ENCODE results near the gene DBNL.

GRCh38 chr7:44042221-44042620 lies 2.3 kb upstream of the DBNL start:
- TF ChIP-seq FOXA1 (IDR thresholded peaks at IDR 0.05), result no peak
- TF ChIP-seq ZNF384 (IDR thresholded peaks at IDR 0.05), result no peak
- TF ChIP-seq LEF1 (IDR thresholded peaks at IDR 0.05; ENCODE audit: borderline replicate concordance), result no peak
- TF ChIP-seq HDGF (IDR thresholded peaks at IDR 0.05; ENCODE audit: borderline replicate concordance), result no peak
- TF ChIP-seq ELF4 (IDR thresholded peaks at IDR 0.05), result no peak
- no peak for TF ChIP-seq ARNT (IDR thresholded peaks at IDR 0.05)
- no peak for TF ChIP-seq FOXK2 (IDR thresholded peaks at IDR 0.05)
- no peak for TF ChIP-seq SP1 (IDR thresholded peaks at IDR 0.05)
- no peak for TF ChIP-seq NFRKB (IDR thresholded peaks at IDR 0.05)
- no peak for TF ChIP-seq L3MBTL2 (conservative IDR thresholded peaks at IDR 0.05)
- TF ChIP-seq, protein P1, sequence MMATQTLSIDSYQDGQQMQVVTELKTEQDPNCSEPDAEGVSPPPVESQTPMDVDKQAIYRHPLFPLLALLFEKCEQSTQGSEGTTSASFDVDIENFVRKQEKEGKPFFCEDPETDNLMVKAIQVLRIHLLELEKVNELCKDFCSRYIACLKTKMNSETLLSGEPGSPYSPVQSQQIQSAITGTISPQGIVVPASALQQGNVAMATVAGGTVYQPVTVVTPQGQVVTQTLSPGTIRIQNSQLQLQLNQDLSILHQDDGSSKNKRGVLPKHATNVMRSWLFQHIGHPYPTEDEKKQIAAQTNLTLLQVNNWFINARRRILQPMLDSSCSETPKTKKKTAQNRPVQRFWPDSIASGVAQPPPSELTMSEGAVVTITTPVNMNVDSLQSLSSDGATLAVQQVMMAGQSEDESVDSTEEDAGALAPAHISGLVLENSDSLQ (IDR thresholded peaks at IDR 0.05), result no peak
- no peak for TF ChIP-seq BHLHE40 (IDR thresholded peaks at IDR 0.05; ENCODE audit: borderline replicate concordance)

Measured in HEK293T (cell line).